ENCODE results near the gene FAM149B1. TPM values are rescaled to one million over a fixed set of nuclear protein-coding genes. Genes with fewer than 3 reads are reported as not detected.
A peak's percentile ranks its signal among the peaks of the same experiment; 100 is the strongest.

Gene FAM149B1
- total RNA-seq, 1 experiment from 2014 or later, result 39.1 TPM

DNA sequence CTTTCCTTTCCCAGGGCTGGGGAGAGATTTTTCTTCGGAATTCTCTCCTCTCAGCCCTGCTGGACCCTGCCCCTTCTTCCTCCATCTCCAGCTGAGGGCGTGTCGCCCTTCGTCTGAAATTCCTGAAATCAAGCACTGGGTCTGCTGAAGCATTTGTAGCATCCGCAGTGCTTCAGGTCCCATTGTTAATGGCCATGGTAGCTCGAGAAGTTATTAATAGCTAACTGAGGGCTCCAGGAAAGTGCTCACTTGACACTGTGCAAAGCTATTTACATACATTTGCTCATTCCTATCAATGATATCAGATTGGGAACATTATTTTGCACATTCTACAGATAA, 515 bp downstream of the FAM149B1 start:
- Histone ChIP-seq H3F3A (ENCODE audit: low read length, unreplicated experiment) (no peaks in the 10 kb centered on the region), H3K4me1 (ENCODE audit: insufficient read depth, low read length) (peaks cover 21% of the 10 kb centered on the region), H2AFZ (ENCODE audit: low read length) (peak overlapping the region; percentile 69), H3K4me2 (ENCODE audit: low read length) (peak overlapping the region; percentile 75), H3K27ac (ENCODE audit: low read length) (peak overlapping the region; percentile 51), H3K9me2 (replicated peaks; ENCODE audit: low read length) (no peaks in the 10 kb centered on the region), H3K9me3 (ENCODE audit: low read length) (no peaks in the 10 kb centered on the region), H3K36me3 (ENCODE audit: low read depth, low read length) (peaks cover 11% of the 10 kb centered on the region; the same call in 1 of the 2 replicates), H4K20me1 (ENCODE audit: low read length) (peaks cover 4% of the 10 kb centered on the region), H3K79me2 (ENCODE audit: low read length) (peaks cover 54% of the 10 kb centered on the region), H3K9ac (ENCODE audit: low read length) (peak overlapping the region; percentile 80), H3K27me3 (ENCODE audit: low read length) (no peaks in the 10 kb centered on the region), H3K4me3 (ENCODE audit: low read length) (peak overlapping the region; percentile 76)
- intact Hi-C loops (cut with micrococcal nuclease), result loop anchor here (1.0 to 2.0 kb wide), 3 partner anchors 51 to 78 kb away; partner anchors contain the start of gene P4HA1
- BruUV-seq (replicated peaks), result TSS peak; percentile 82
- ATAC-seq (peak; percentile 59), DNase-seq (no peak)
- ChIA-PET POLR2A (ENCODE audit: unreplicated experiment) (interaction anchor here (0.6 to 1.4 kb wide), 14 partner anchors 35 to 244 kb away, joined by 3 to 12 read pairs (median 5); partner anchors contain the start of genes DNAJC9, MRPS16 and P4HA1), CTCF (interaction anchor here (0.5 to 2.3 kb wide), 8 partner anchors 9 to 99 kb away, joined by 3 to 19 read pairs (median 6); partner anchors contain the start of genes MRPS16 and P4HA1)
- TF ChIP-seq EZH2phosphoT487 (IDR thresholded peaks at IDR 0.05; ENCODE audit: borderline replicate concordance, low read length) (no peak), EZH2 (IDR thresholded peaks at IDR 0.05; ENCODE audit: low read length, unreplicated experiment) (no peak)
- TF ChIP-seq, protein P1, sequence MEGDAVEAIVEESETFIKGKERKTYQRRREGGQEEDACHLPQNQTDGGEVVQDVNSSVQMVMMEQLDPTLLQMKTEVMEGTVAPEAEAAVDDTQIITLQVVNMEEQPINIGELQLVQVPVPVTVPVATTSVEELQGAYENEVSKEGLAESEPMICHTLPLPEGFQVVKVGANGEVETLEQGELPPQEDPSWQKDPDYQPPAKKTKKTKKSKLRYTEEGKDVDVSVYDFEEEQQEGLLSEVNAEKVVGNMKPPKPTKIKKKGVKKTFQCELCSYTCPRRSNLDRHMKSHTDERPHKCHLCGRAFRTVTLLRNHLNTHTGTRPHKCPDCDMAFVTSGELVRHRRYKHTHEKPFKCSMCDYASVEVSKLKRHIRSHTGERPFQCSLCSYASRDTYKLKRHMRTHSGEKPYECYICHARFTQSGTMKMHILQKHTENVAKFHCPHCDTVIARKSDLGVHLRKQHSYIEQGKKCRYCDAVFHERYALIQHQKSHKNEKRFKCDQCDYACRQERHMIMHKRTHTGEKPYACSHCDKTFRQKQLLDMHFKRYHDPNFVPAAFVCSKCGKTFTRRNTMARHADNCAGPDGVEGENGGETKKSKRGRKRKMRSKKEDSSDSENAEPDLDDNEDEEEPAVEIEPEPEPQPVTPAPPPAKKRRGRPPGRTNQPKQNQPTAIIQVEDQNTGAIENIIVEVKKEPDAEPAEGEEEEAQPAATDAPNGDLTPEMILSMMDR (conservative IDR thresholded peaks at IDR 0.05; ENCODE audit: low read depth, low read length), result no peak; the same call in 1 of the 2 replicates

GRCh38 chr10:73169320-73169719, 1.4 kb downstream of the FAM149B1 start:
- H3K79me2 ChIP-seq (ENCODE audit: low read length), result peaks cover 48% of the 10 kb centered on the region

More at GRCh38 chr10:73169320-73169719, 1.4 kb downstream of the FAM149B1 start:
- no peak overlapping the region for H3K4me2 ChIP-seq (ENCODE audit: low read length)
- no peaks in the 10 kb centered on the region for H3K9me2 ChIP-seq (replicated peaks; ENCODE audit: low read length)
- ChIA-PET CTCF (interaction anchor here (1.2 to 2.3 kb wide), 2 partner anchors 10 to 75 kb away, joined by 4 to 19 read pairs; no protein-coding TSS in a partner anchor), POLR2A (ENCODE audit: unreplicated experiment) (interaction anchor here (0.6 to 1.1 kb wide), 4 partner anchors 34 to 73 kb away, joined by 4 to 9 read pairs (median 4); partner anchors contain the start of gene P4HA1)
- H3F3A ChIP-seq (ENCODE audit: low read length, unreplicated experiment), result no peaks in the 10 kb centered on the region
- H3K27me3 ChIP-seq (ENCODE audit: low read length), result no peaks in the 10 kb centered on the region
- H3K9me3 ChIP-seq (ENCODE audit: low read length), result no peaks in the 10 kb centered on the region
- BruUV-seq (replicated peaks), result no TSS peak
- H3K4me1 ChIP-seq (ENCODE audit: insufficient read depth, low read length), result peaks cover 21% of the 10 kb centered on the region
- peaks cover 6% of the 10 kb centered on the region; the same call in 1 of the 2 replicates for H3K36me3 ChIP-seq (ENCODE audit: low read depth, low read length)
- DNase-seq, result no peak
- no peak overlapping the region for H2AFZ ChIP-seq (ENCODE audit: low read length)
- H3K4me3 ChIP-seq (ENCODE audit: low read length), result no peak overlapping the region
- H3K9ac ChIP-seq (ENCODE audit: low read length), result no peak overlapping the region
- H4K20me1 ChIP-seq (ENCODE audit: low read length), result no peaks in the 10 kb centered on the region
- TF ChIP-seq EZH2 (IDR thresholded peaks at IDR 0.05; ENCODE audit: low read length, unreplicated experiment), result no peak
- TF ChIP-seq, protein P1 (conservative IDR thresholded peaks at IDR 0.05; ENCODE audit: low read depth, low read length), result no peak
- no peak for TF ChIP-seq EZH2phosphoT487 (IDR thresholded peaks at IDR 0.05; ENCODE audit: borderline replicate concordance, low read length)
- no peak for ATAC-seq
- no peak overlapping the region for H3K27ac ChIP-seq (ENCODE audit: low read length)
- intact Hi-C loops (cut with micrococcal nuclease), result loop anchor here (2.0 kb wide), 1 partner anchor 73 kb away; the partner anchor contains the start of gene P4HA1

Data from PC-3 (cell line).